Neural cell (in vitro differentiated cells): ENCODE results near the gene LCLAT1. TPM values are rescaled to one million over a fixed set of nuclear protein-coding genes. Genes with fewer than 3 reads are reported as not detected.
"Not testable (repeated sequence)": the region's sequence is repeated elsewhere in the genome, so short reads cannot be mapped to it uniquely, and the experiment has no call there.

ENCODE experiments used
- H2AFZ ChIP-seq: fragments of 200-600, 300-800 bp; sonication (generic), shearing (Covaris generic); 2 replicates; pipeline ENCODE4 v1.6.0; 2014; ENCODE audit warnings: low read depth, mild to moderate bottlenecking, antibody characterized with exemption, low read length, moderate library complexity
- H3F3A ChIP-seq: fragments of 200-600 bp; shearing (Covaris generic); 2 replicates; pipeline ENCODE4 v1.6.1; 2016; ENCODE audit warnings: mild to moderate bottlenecking, moderate library complexity, mixed read lengths, antibody characterized with exemption, low read length; ENCODE audit not compliant: insufficient read depth, poor library complexity, severe bottlenecking
- H3K27ac ChIP-seq: fragments of 200-600, 300-800 bp; sonication (generic), shearing (Covaris generic); 2 replicates; pipeline ENCODE4 v1.5.1; 2014; ENCODE audit warnings: mild to moderate bottlenecking, low read length, moderate library complexity
- H3K27me3 ChIP-seq: fragments of 300-800, 200-600 bp; sonication (generic), shearing (Covaris generic); 2 replicates; pipeline ENCODE4 v1.6.0; 2014; ENCODE audit warnings: mild to moderate bottlenecking, low read depth, low read length, moderate library complexity; ENCODE audit not compliant: insufficient read depth
- H3K36me3 ChIP-seq: fragments of 300-800, 200-600 bp; sonication (generic), shearing (Covaris generic); 2 replicates; pipeline ENCODE4 v1.5.1; 2014; ENCODE audit warnings: mild to moderate bottlenecking, antibody characterized with exemption, low read length, moderate library complexity; ENCODE audit not compliant: insufficient read depth
- H3K4me2 ChIP-seq: fragments of 300-800, 200-600 bp; sonication (generic), shearing (Covaris generic); 2 replicates; pipeline ENCODE4 v1.6.0; 2014; ENCODE audit warnings: mild to moderate bottlenecking, low read length
- H3K4me3 ChIP-seq: fragments of 300-800, 200-600 bp; sonication (generic), shearing (Covaris generic); 2 replicates; pipeline ENCODE4 v1.5.1; 2014; ENCODE audit warnings: mild to moderate bottlenecking, low read length, moderate library complexity
- H3K79me2 ChIP-seq: fragments of 200-600 bp; shearing (Covaris generic); replicated peaks from 2 replicates; pipeline ENCODE4 v1.6.0; 2014; ENCODE audit warnings: mild to moderate bottlenecking, low read length, moderate library complexity; ENCODE audit not compliant: insufficient read depth
- H3K9ac ChIP-seq: fragments of 300-800, 200-600 bp; sonication (generic), shearing (Covaris generic); 2 replicates; pipeline ENCODE4 v1.6.1; 2016; ENCODE audit warnings: mild to moderate bottlenecking, low read length, mixed read lengths
- H3K9me2 ChIP-seq: fragments of 200-600 bp; shearing (Covaris generic); 2 replicates; pipeline ENCODE4 v1.6.1; 2016; ENCODE audit warnings: mild to moderate bottlenecking, low read length, mixed read lengths; ENCODE audit not compliant: insufficient read depth
- H3K9me3 ChIP-seq: fragments of 200-600, 300-800 bp; sonication (generic), shearing (Covaris generic); 2 replicates; pipeline ENCODE4 v1.6.1; 2016; ENCODE audit warnings: mild to moderate bottlenecking, mixed run types, low read length, moderate library complexity, mixed read lengths
- H4K20me1 ChIP-seq: fragments of 200-600 bp; shearing (Covaris generic); 2 replicates; pipeline ENCODE4 v1.6.1; 2016; ENCODE audit warnings: mild to moderate bottlenecking, mixed run types; ENCODE audit not compliant: insufficient read depth
- CTCF ChIP-seq: fragments of 450-650 bp; IDR thresholded peaks from 2 replicates; pipeline ENCODE4 v1.5.1; 2014; ENCODE audit warnings: antibody characterized with exemption, mild to moderate bottlenecking, moderate library complexity; ENCODE audit not compliant: poor library complexity, severe bottlenecking
- EP300 ChIP-seq: fragments of 450-650 bp; conservative IDR thresholded peaks from 2 replicates; pipeline ENCODE4 v1.6.1; 2014; ENCODE audit warnings: antibody characterized with exemption, mild to moderate bottlenecking, moderate library complexity; ENCODE audit not compliant: poor library complexity, severe bottlenecking
- EZH2 ChIP-seq: fragments of 200-600, 300-800 bp; shearing (Covaris generic), sonication (generic); IDR thresholded peaks from 2 replicates; pipeline ENCODE4 v1.6.1; 2014; ENCODE audit warnings: antibody characterized with exemption, low read length, borderline replicate concordance, mild to moderate bottlenecking; ENCODE audit not compliant: insufficient read depth, poor library complexity, severe bottlenecking
- MXI1 ChIP-seq: fragments of 450-650 bp; conservative IDR thresholded peaks from 2 replicates; pipeline ENCODE4 v1.6.1; 2014; ENCODE audit warnings: antibody characterized with exemption, mild to moderate bottlenecking; ENCODE audit not compliant: poor library complexity, severe bottlenecking
- POLR2AphosphoS5 ChIP-seq: IDR thresholded peaks from 2 replicates; pipeline ENCODE4 v1.6.1; 2012
- RAD21 ChIP-seq: fragments of 450-650 bp; conservative IDR thresholded peaks from 2 replicates; pipeline ENCODE4 v1.6.1; 2014; ENCODE audit warnings: antibody characterized with exemption, mild to moderate bottlenecking, moderate library complexity
- REST ChIP-seq: IDR thresholded peaks from 2 replicates; pipeline ENCODE4 v1.6.1; 2012; ENCODE audit warnings: borderline replicate concordance
- SMC3 ChIP-seq: fragments of 450-650 bp; conservative IDR thresholded peaks from 2 replicates; pipeline ENCODE4 v1.6.1; 2014; ENCODE audit warnings: antibody characterized with exemption, mild to moderate bottlenecking, moderate library complexity; ENCODE audit not compliant: poor library complexity
- TAF1 ChIP-seq: IDR thresholded peaks from 2 replicates; pipeline ENCODE4 v1.6.1; 2012; ENCODE audit warnings: low read depth
- polyA plus RNA-seq: library from polyadenylated mRNA; depleted of rRNA; stranded (reverse); fragments of >200 nt; gene quantifications from 2 replicates; pipeline ENCODE4 v1.2.3, GENCODE V29; 2014

The LCLAT1 gene
- polyA plus RNA-seq, 1 donor from 2014 or later: 5.8 TPM

- no peaks in the 10 kb centered on the region for H4K20me1 ChIP-seq
- H3K27me3 ChIP-seq: no peaks in the 10 kb centered on the region
- H3K27ac ChIP-seq: no peak overlapping the region
- no peaks in the 10 kb centered on the region for H3K9me3 ChIP-seq
- H3F3A ChIP-seq: no peaks in the 10 kb centered on the region
- no peaks in the 10 kb centered on the region for H3K36me3 ChIP-seq
- TF ChIP-seq EP300 (no peak), RAD21 (no peak), REST (no peak), POLR2AphosphoS5 (no peak)
- H3K9me2 ChIP-seq: no peaks in the 10 kb centered on the region
- no peak overlapping the region for H3K4me2 ChIP-seq
- no peak overlapping the region for H3K4me3 ChIP-seq
- H3K9ac ChIP-seq: no peak overlapping the region
- H2AFZ ChIP-seq: no peak overlapping the region
- peaks cover 12% of the 10 kb centered on the region for H3K79me2 ChIP-seq
Observed at GRCh38 chr2:30466216-30466615, 19.2 kb downstream of the LCLAT1 start.

GRCh38 chr2:30467062-30467826, 20.2 kb downstream of the LCLAT1 start:
- H3K27me3 ChIP-seq: not testable (repeated sequence)

GRCh38 chr2:30470426-30470825, 23.4 kb downstream of the LCLAT1 start:
- Histone ChIP-seq H3K4me2 (no peak overlapping the region), H3K27ac (no peak overlapping the region), H3K79me2 (peaks cover 10% of the 10 kb centered on the region), H3K27me3 (no peaks in the 10 kb centered on the region), H3K9ac (no peak overlapping the region), H4K20me1 (no peaks in the 10 kb centered on the region), H3K9me3 (no peaks in the 10 kb centered on the region), H2AFZ (no peak overlapping the region), H3K9me2 (no peaks in the 10 kb centered on the region), H3K4me3 (no peak overlapping the region), H3F3A (no peaks in the 10 kb centered on the region), H3K36me3 (no peaks in the 10 kb centered on the region)
- no peak for TF ChIP-seq TAF1
- TF ChIP-seq SMC3: no peak
- TF ChIP-seq EZH2: no peak
- TF ChIP-seq REST: no peak
- TF ChIP-seq MXI1: no peak
- TF ChIP-seq RAD21: no peak
- no peak for TF ChIP-seq CTCF

More at GRCh38 chr2:30467062-30467826, 20.2 kb downstream of the LCLAT1 start:
- not testable (repeated sequence) for H3K9me2 ChIP-seq, H4K20me1 ChIP-seq, H3K4me3 ChIP-seq, H3K4me2 ChIP-seq, H3K36me3 ChIP-seq, H3K9me3 ChIP-seq, H2AFZ ChIP-seq, H3K9ac ChIP-seq, H3F3A ChIP-seq, H3K27ac ChIP-seq
- H3K79me2 ChIP-seq: peaks cover 12% of the 10 kb centered on the region
